ENCODE results near the gene RPRML. TPM values are rescaled to one million over a fixed set of nuclear protein-coding genes. Genes with fewer than 3 reads are reported as not detected.

Gene RPRML
- polyA plus RNA-seq, 4 donors: 0.10 to 0.51 TPM; not detected in 2

GRCh38 chr17:46983782-46984181, 4.7 kb upstream of the RPRML start:
- no peak for FAIRE-seq
- 68 to 76% (median 68%) methylated on average over 6 of the region's 6 CpGs for WGBS, 3 donors
- no peak overlapping the region for H3K27ac ChIP-seq (ENCODE audit: low read depth in 1 of 3, low read length in 2 of 3)

GRCh38 chr17:46982577-46982976, 3.5 kb upstream of the RPRML start:
- H3K27me3 ChIP-seq (ENCODE audit: control insufficient read depth in 3 of 3, insufficient read depth in 3 of 3, low read length in 3 of 3): peaks cover 0 to 37% (median 10%) of the 10 kb centered on the region in 3 donors
- no peak for FAIRE-seq
- WGBS, 3 donors: 86 to 93% (median 93%) methylated on average over 6 of the region's 6 CpGs
- H3K36me3 ChIP-seq (ENCODE audit: control insufficient read depth in 3 of 3, insufficient read depth in 2 of 3, low read depth in 1 of 3, low read length in 3 of 3): no peaks in the 10 kb centered on the region
- no peak for DNase-seq
- no peak overlapping the region for H3K4me3 ChIP-seq (ENCODE audit: low read depth in 1 of 3, low read length in 3 of 3)
- no peak overlapping the region for H3K27ac ChIP-seq (ENCODE audit: low read depth in 1 of 3, low read length in 2 of 3)
- H3K9me3 ChIP-seq (ENCODE audit: control insufficient read depth in 2 of 2, insufficient read depth in 1 of 2, low read depth in 1 of 2, low read length in 1 of 2): peaks cover 0 to 5% of the 10 kb centered on the region in 2 donors
- peaks cover 0 to 7% (median 0%) of the 10 kb centered on the region in 3 donors for H3K4me1 ChIP-seq (ENCODE audit: control insufficient read depth in 3 of 3, insufficient read depth in 2 of 3, low read depth in 1 of 3, low read length in 2 of 3)

More at GRCh38 chr17:46983782-46984181, 4.7 kb upstream of the RPRML start:
- no peak for DNase-seq
- H3K4me1 ChIP-seq (ENCODE audit: control insufficient read depth in 3 of 3, insufficient read depth in 2 of 3, low read depth in 1 of 3, low read length in 2 of 3): peaks cover 0 to 3% (median 0%) of the 10 kb centered on the region in 3 donors
- H3K4me3 ChIP-seq (ENCODE audit: low read depth in 1 of 3, low read length in 3 of 3): no peak overlapping the region
- H3K9me3 ChIP-seq (ENCODE audit: control insufficient read depth in 2 of 2, insufficient read depth in 1 of 2, low read depth in 1 of 2, low read length in 1 of 2): peaks cover 0 to 5% of the 10 kb centered on the region in 2 donors
- H3K36me3 ChIP-seq (ENCODE audit: control insufficient read depth in 3 of 3, insufficient read depth in 2 of 3, low read depth in 1 of 3, low read length in 3 of 3): no peaks in the 10 kb centered on the region
- peaks cover 0 to 26% (median under 1%) of the 10 kb centered on the region in 3 donors for H3K27me3 ChIP-seq (ENCODE audit: control insufficient read depth in 3 of 3, insufficient read depth in 3 of 3, low read length in 3 of 3)

- no peak overlapping the region for H3K27ac ChIP-seq (ENCODE audit: low read depth in 1 of 3, low read length in 2 of 3)
- peaks cover 0 to 7% (median 0%) of the 10 kb centered on the region in 3 donors for H3K4me1 ChIP-seq (ENCODE audit: control insufficient read depth in 3 of 3, insufficient read depth in 2 of 3, low read depth in 1 of 3, low read length in 2 of 3)
- H3K9me3 ChIP-seq (ENCODE audit: control insufficient read depth in 2 of 2, insufficient read depth in 1 of 2, low read depth in 1 of 2, low read length in 1 of 2): peaks cover 0 to 1% of the 10 kb centered on the region in 2 donors
- H3K4me3 ChIP-seq (ENCODE audit: low read depth in 1 of 3, low read length in 3 of 3): peak overlapping the region; percentile 7 to 52 (median 8)
- FAIRE-seq (no peak), DNase-seq (peak in 1 of 2 donors; percentile 43)
- peaks cover 4 to 55% (median 15%) of the 10 kb centered on the region in 3 donors for H3K27me3 ChIP-seq (ENCODE audit: control insufficient read depth in 3 of 3, insufficient read depth in 3 of 3, low read length in 3 of 3)
- H3K36me3 ChIP-seq (ENCODE audit: control insufficient read depth in 3 of 3, insufficient read depth in 2 of 3, low read depth in 1 of 3, low read length in 3 of 3): no peaks in the 10 kb centered on the region
- WGBS, 3 donors: 0 to 1% (median 1%) methylated on average over 49 to 83 of the region's 83 CpGs
Observed at GRCh38 chr17:46978489-46979146, 435 bp downstream of the RPRML start.

- Histone ChIP-seq H3K9me3 (ENCODE audit: control insufficient read depth in 2 of 2, insufficient read depth in 1 of 2, low read depth in 1 of 2, low read length in 1 of 2) (no peaks in the 10 kb centered on the region), H3K27ac (ENCODE audit: low read depth in 1 of 3, low read length in 2 of 3) (no peak overlapping the region), H3K27me3 (ENCODE audit: control insufficient read depth in 3 of 3, insufficient read depth in 3 of 3, low read length in 3 of 3) (peaks cover 4 to 55% (median 15%) of the 10 kb centered on the region in 3 donors), H3K36me3 (ENCODE audit: control insufficient read depth in 3 of 3, insufficient read depth in 2 of 3, low read depth in 1 of 3, low read length in 3 of 3) (no peaks in the 10 kb centered on the region), H3K4me3 (ENCODE audit: low read depth in 1 of 3, low read length in 3 of 3) (peak overlapping the region in 2 of 3 donors; percentile 7 to 52), H3K4me1 (ENCODE audit: control insufficient read depth in 3 of 3, insufficient read depth in 2 of 3, low read depth in 1 of 3, low read length in 2 of 3) (peaks cover 0 to 7% (median 0%) of the 10 kb centered on the region in 3 donors)
- FAIRE-seq: no peak
- DNase-seq: no peak
- WGBS, 3 donors: 14 to 21% (median 17%) methylated on average over 36 of the region's 36 CpGs
Observed at GRCh38 chr17:46977750-46978488, 1.1 kb downstream of the RPRML start.

DNA sequence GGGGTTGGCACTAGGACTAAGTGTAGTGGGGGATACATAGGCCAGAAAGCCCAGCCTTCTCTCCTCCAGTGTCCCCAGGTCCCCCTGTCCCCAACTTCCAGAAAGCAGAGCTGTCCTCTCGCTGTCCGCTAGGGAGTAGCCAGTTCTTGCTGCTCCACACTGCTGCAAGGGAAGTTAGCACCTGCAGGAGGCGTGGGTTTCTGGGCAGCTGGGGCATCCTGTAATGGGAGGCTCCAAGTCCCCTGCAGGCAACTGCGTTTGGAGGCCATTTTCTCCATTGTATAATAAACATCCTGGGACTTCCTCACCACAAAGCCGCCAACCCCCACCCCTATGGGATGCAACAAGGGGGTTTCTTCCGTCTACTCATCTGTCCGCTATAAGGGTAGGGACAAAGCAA, 1.7 kb downstream of the RPRML start:
- no peaks in the 10 kb centered on the region for H3K9me3 ChIP-seq (ENCODE audit: control insufficient read depth in 2 of 2, insufficient read depth in 1 of 2, low read depth in 1 of 2, low read length in 1 of 2)
- H3K27ac ChIP-seq (ENCODE audit: low read depth in 1 of 3, low read length in 2 of 3): no peak overlapping the region
- no peak overlapping the region for H3K4me3 ChIP-seq (ENCODE audit: low read depth in 1 of 3, low read length in 3 of 3)
- H3K27me3 ChIP-seq (ENCODE audit: control insufficient read depth in 3 of 3, insufficient read depth in 3 of 3, low read length in 3 of 3): peaks cover 4 to 51% (median 15%) of the 10 kb centered on the region in 3 donors
- 39 to 49% (median 42%) methylated on average over 7 of the region's 7 CpGs for WGBS, 3 donors
- DNase-seq (peak; percentile 35 to 49), FAIRE-seq (no peak)
- H3K36me3 ChIP-seq (ENCODE audit: control insufficient read depth in 3 of 3, insufficient read depth in 2 of 3, low read depth in 1 of 3, low read length in 3 of 3): no peaks in the 10 kb centered on the region
- peaks cover 0 to 7% (median 0%) of the 10 kb centered on the region in 3 donors for H3K4me1 ChIP-seq (ENCODE audit: control insufficient read depth in 3 of 3, insufficient read depth in 2 of 3, low read depth in 1 of 3, low read length in 2 of 3)

GRCh38 chr17:46976626-46977270, 2.3 kb downstream of the RPRML start:
- H3K4me3 ChIP-seq (ENCODE audit: low read depth in 1 of 3, low read length in 3 of 3): no peak overlapping the region
- no peak overlapping the region for H3K27ac ChIP-seq (ENCODE audit: low read depth in 1 of 3, low read length in 2 of 3)
- H3K27me3 ChIP-seq (ENCODE audit: control insufficient read depth in 3 of 3, insufficient read depth in 3 of 3, low read length in 3 of 3): peaks cover 4 to 46% (median 15%) of the 10 kb centered on the region in 3 donors
- 66 to 77% (median 72%) methylated on average over 14 of the region's 14 CpGs for WGBS, 3 donors
- no peaks in the 10 kb centered on the region for H3K36me3 ChIP-seq (ENCODE audit: control insufficient read depth in 3 of 3, insufficient read depth in 2 of 3, low read depth in 1 of 3, low read length in 3 of 3)
- no peaks in the 10 kb centered on the region for H3K9me3 ChIP-seq (ENCODE audit: control insufficient read depth in 2 of 2, insufficient read depth in 1 of 2, low read depth in 1 of 2, low read length in 1 of 2)
- FAIRE-seq: no peak
- H3K4me1 ChIP-seq (ENCODE audit: control insufficient read depth in 3 of 3, insufficient read depth in 2 of 3, low read depth in 1 of 3, low read length in 2 of 3): peaks cover 0 to 7% (median 0%) of the 10 kb centered on the region in 3 donors
- DNase-seq: no peak

- FAIRE-seq: no peak
Observed at GRCh38 chr17:46975287-46975686, 3.8 kb downstream of the RPRML start.

GRCh38 chr17:46974086-46974485, 5.0 kb downstream of the RPRML start:
- peaks cover 4 to 29% (median 15%) of the 10 kb centered on the region in 3 donors for H3K27me3 ChIP-seq (ENCODE audit: control insufficient read depth in 3 of 3, insufficient read depth in 3 of 3, low read length in 3 of 3)
- FAIRE-seq: no peak
- H3K4me3 ChIP-seq (ENCODE audit: low read depth in 1 of 3, low read length in 3 of 3): no peak overlapping the region
- H3K4me1 ChIP-seq (ENCODE audit: control insufficient read depth in 3 of 3, insufficient read depth in 2 of 3, low read depth in 1 of 3, low read length in 2 of 3): peaks cover 0 to 4% (median 0%) of the 10 kb centered on the region in 3 donors
- 64 to 72% (median 71%) methylated on average over 11 of the region's 11 CpGs for WGBS, 3 donors
- no peaks in the 10 kb centered on the region for H3K36me3 ChIP-seq (ENCODE audit: control insufficient read depth in 3 of 3, insufficient read depth in 2 of 3, low read depth in 1 of 3, low read length in 3 of 3)
- H3K9me3 ChIP-seq (ENCODE audit: control insufficient read depth in 2 of 2, insufficient read depth in 1 of 2, low read depth in 1 of 2, low read length in 1 of 2): no peaks in the 10 kb centered on the region
- no peak for DNase-seq
- no peak overlapping the region for H3K27ac ChIP-seq (ENCODE audit: low read depth in 1 of 3, low read length in 2 of 3)

More at GRCh38 chr17:46975287-46975686, 3.8 kb downstream of the RPRML start:
- no peaks in the 10 kb centered on the region for H3K9me3 ChIP-seq (ENCODE audit: control insufficient read depth in 2 of 2, insufficient read depth in 1 of 2, low read depth in 1 of 2, low read length in 1 of 2)
- H3K36me3 ChIP-seq (ENCODE audit: control insufficient read depth in 3 of 3, insufficient read depth in 2 of 3, low read depth in 1 of 3, low read length in 3 of 3): no peaks in the 10 kb centered on the region
- peaks cover 0 to 7% (median 0%) of the 10 kb centered on the region in 3 donors for H3K4me1 ChIP-seq (ENCODE audit: control insufficient read depth in 3 of 3, insufficient read depth in 2 of 3, low read depth in 1 of 3, low read length in 2 of 3)
- no peak overlapping the region for H3K27ac ChIP-seq (ENCODE audit: low read depth in 1 of 3, low read length in 2 of 3)
- 74 to 83% (median 82%) methylated on average over 4 of the region's 4 CpGs for WGBS, 3 donors
- DNase-seq: no peak
- peaks cover 4 to 39% (median 15%) of the 10 kb centered on the region in 3 donors for H3K27me3 ChIP-seq (ENCODE audit: control insufficient read depth in 3 of 3, insufficient read depth in 3 of 3, low read length in 3 of 3)
- no peak overlapping the region for H3K4me3 ChIP-seq (ENCODE audit: low read depth in 1 of 3, low read length in 3 of 3)

Data from small intestine (tissue), 7 donors.